ENCODE data around the gene SLC17A5.
"Not testable (repeated sequence)": the region's sequence is repeated elsewhere in the genome, so short reads cannot be mapped to it uniquely, and the experiment has no call there.

Gene SLC17A5

DNA sequence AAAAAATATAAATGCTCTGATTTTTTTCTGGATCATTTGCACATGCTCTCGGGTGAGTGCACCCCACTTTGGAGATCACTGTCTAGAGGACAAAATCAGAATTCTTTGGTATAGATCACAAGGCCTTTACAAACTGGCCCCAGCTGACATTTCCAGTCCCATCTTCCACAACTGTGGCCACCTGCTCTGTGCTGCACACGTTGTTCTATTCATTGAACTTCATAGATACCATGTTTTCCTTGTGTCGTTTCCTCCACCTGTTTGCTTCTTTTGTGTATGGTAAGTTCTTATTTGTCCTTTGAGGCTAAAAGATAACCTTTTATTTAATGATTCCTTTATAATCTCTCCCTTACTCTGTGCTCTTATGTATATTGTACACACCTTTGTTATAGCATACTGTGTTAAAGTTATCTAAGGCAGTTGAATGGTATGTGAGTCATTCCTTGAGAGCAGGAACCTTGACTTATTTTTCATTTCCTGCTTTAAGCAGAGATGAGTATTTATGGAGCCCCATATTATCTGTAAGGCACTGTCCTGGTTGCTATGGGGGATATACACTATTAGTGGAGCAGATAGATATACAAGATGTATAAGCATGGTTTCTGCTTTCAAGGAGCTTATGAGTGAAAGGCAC, 12.0 kb upstream of the SLC17A5 start:
- DNase-seq, result no peak

DNA sequence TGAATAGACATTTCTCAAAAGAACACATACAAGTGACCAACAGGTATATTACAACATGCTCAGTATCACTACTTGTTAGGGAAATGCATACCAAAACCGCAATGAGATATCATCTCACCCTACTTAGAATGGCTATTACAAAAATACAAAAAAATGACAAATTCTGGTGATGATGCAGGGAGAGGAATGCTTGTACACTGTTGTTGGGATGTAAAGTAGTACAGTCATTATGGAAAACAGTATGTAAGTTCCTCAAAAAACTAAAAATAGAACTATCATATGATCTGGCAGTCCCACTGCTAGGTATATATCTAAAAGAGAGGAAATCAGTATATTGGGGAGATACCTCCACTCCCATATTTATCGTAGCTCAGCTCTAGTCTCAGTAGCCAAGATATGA, 10.9 kb upstream of the SLC17A5 start:
- no peak for DNase-seq

DNA sequence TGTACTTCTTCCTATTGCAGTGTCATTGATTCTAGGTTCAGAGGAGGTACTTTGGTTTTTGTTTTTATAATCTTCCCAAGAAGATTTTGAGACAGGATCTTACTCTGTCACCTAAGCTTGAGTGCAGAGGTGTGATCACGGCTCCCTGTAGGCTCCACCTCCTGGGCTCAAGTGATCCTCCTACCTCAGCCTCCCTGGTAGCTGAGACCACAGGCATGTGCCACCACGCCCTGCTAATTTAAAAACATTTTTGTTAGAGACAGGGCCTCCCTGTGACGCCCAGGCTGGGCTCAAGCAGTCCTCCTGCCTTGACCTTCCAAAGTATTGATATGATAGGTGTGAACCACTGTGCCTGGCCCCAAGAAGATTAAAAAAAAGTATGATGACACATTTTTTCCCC, 3.4 kb upstream of the SLC17A5 start:
- no peak for DNase-seq

DNA sequence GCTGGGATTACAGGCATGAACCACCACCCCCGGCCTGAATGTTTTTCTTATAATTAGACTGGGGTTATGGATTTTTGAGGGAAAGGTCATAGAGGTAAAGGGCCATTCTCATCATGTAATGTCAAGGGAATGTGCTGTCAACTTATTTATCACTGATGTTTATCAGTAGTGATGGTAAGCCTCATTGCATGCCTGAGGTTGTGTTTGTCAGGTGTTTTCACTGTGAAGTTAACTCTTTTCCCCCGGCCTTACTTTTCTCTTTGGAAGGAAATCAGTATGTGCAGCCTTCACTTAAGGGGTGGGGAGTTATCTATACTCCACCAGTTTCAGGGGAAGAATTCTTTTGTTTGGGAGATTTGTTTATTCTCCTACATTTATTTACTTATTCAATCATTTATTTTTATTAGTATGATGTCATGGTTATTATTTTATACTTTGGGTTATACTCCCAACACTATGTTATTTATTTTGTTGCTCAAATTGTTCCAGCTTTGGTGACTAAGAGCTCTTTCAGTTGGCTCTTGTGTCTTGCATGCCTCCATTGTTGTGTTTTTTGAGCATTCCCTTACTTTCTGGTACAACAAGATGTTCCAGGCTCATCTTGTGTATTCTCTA, 2.8 kb upstream of the SLC17A5 start:
- no peak for DNase-seq

DNA sequence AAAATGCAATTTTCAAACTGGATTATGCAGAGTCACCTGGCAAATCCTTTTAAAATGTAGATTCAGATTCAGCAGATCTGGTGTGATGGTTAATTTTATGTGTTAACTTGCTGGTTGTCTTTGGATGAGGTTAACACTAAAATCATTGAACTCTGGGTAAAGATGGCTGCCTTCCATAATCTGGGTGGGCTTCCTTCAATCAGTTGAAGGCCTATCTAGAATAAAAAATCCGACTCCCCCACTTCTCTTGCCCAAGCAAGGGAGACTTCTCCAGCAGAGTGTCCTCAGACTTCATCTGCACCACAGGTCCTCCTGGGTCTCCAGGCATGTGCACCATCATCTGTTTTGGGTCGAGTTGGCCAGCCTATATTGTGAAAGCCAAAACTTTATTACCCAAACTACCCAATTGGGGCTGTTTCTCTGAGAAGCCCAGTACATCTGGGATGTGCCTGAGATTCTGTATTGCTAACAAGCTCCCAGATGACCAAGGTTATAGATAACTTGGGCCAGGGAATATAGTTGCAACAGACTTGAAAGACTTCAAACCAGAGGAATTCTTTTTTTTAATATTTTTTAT, 1.6 kb upstream of the SLC17A5 start:
- DNase-seq, result no peak

DNA sequence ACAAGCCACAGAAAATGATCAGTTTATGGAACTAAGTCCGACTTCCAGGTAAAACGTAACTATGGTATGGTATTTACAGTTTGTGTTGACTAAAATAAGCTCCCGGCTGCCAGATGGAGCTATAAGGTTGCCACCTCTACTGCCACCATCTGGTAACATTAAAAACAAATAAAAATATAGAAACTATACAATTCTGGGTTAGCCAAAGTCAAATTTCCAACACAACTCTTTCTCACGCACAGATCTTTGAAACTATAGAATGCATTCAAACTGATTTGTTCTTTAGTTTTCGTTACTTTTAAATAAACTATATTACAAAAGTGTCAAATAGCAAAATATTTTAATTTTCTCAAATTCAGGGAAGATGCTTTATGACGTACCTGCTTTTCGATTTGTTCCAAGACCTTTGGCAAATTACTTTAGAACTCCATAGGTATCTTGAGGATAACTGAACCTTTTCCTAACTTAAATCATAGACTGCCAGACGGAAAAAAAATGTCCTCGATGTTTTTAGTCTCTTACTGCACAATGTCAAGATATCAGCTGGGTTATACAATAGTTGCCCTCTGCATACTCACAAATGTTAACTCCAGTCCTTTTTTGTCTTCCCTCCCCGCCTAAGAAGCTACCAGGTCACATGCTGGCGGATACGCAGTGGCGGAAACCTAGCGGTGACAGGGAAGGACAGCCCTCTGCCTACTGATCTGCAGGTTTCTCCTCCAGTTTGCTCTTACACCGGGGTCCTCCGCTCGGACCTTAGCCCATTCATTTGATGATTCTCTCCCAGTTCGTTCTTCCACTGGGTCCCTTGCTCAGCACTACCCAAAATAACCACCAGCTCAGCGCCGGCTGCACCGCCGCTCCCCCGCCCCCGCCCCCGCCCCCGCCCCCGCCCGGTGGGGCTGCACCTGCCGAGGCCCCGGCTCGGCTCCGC, 888 bp downstream of the SLC17A5 start:
- DNase-seq, result peak; percentile 62

DNA sequence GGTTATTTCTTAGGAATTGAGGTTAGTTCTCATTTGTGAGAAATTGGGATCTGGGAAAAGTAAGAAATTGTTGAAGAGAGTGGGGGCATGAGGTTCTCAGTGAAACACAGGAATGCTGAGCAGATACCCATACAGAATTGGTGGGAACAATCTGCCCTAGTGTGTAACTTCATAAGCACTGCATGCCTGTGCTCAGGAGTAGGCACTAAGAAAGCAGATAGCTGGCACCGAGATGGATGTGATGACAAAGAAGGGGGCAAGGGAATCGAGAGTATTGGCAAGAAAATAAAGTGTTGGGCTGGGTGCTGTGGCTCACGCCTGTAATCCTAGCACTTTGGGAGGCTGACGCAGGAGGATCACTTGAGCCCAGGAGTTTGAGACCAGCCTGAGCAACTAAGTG, 4.0 kb downstream of the SLC17A5 start:
- no peak for DNase-seq

DNA sequence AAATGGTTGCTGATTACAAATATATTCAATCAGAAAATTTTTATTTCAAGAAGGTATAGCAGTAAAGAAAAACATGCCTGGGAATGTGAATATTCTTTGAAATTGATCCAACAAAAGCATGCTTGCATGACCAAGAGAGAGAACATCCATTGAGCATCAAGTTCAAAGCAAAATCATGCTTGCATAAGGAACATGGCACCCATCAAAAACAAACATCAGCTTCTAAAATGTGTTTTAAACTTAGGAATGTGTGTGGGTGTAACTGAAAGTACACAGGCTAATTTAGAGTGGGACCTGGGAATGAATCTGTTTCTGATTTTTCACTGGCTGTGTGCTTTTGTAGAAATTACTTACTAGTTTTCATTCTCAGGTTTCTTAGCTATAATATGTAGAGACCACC, 5.6 kb downstream of the SLC17A5 start:
- DNase-seq, result no peak

DNA sequence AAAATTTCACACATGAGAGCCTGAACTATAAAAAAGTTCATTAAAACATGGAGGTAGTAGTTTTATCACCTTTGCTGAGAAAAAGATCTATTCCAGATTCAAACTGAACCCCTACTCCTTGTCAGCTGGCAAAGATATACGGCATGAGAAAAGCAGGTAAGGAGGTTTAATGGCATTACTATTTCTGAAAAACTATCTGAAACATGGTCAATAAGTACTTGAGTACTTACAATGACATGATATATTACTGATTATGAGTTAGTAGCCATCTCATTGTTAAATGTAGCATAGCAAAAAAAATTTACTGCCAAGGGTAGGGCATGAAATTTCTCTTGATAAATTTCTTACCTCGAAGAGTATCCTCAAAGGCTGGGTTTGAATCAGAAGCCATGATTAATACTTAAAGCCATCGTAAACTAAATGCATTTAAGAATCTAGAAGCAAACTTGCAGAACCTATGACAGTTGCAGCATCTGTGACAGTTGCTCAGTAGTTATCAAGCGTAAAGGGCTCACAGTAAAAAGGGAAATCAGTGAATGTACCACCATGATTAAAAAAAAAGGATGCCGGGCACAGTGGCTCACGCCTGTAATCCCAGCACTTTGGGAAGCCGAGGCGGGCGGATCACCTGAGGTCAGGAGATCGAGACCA, 8.7 kb downstream of the SLC17A5 start:
- DNase-seq, result no peak

DNA sequence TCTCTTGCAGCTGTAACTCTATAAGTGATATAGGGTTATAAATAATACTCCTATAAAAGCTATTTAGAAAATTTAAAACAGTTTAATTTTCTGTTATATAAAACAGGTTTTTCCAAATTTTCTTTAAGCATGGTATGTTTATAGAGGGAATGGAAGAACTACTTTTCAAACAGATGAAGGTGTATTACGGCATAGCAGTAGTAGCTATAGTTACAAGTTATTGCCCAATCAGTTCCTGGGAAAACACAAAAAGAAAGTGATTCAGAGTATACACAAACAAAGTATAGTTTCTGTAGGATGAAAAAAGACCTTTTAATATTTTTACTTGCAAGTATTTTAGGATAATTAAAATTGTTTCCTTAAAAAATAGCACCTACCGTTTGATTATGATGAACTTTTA, 9.8 kb downstream of the SLC17A5 start:
- DNase-seq, result no peak

DNA sequence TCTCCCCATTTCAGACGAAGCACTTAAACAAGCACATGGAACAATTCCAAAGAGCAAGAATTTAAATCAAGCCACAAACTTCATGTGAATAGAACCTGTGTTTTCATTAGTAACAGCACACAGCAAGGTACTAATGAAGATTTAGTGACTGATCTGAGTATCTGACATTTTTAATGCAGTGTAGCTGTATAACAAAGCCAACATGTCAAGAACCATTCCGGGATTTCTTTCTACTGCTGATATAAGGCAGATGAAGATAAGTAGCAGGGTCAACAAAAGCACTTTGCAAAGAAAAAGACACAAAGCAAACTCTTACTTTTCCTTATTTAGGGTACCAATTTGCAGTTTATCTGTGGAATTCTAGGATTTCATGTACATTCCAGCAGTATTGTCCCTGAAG, 11.3 kb downstream of the SLC17A5 start:
- no peak for DNase-seq

DNA sequence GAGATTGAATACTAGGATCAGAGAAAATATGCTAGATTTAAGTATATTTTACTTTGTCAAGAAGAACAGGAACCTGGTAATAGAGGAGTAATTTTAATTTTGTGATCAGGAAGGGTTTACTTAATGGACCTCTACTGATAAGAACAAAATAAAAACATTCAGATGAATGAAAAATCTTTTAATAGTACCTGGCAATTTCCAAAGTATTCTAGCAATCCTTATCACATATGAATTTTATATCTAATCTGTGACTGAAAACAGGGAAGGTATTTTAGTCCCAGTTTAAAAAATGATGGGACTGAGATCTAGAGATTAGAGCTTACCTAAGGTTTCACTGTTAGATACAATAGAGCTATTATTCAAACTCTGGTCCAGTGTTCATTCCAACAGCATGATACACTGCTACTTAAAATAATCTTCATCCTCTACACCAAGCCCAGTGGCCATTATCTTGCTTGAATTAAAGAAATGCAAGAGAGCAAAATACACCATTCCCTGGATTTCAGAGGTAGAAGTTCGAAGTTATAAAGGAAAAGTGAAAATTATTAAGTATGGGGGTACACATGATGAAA, 13.5 kb downstream of the SLC17A5 start:
- DNase-seq, result no peak

DNA sequence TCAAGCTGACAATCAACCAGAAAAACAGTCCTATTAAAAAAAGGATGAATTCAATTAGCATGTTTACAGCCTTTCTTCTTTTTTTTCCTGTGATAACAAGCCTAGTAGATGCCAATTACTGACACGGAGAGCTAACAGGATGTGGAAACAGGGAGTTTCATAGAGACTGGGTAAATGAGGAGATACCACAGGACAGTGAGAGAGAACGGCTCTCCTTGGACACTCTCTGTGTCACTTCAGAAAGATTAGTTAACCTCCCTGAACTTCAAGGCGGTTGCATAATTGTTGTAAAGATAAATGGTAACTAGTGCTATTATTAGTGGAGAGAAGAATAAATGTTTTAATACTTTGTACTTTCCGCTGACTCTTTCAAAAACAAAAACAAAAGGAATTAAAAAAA, 14.8 kb downstream of the SLC17A5 start:
- no peak for DNase-seq

DNA sequence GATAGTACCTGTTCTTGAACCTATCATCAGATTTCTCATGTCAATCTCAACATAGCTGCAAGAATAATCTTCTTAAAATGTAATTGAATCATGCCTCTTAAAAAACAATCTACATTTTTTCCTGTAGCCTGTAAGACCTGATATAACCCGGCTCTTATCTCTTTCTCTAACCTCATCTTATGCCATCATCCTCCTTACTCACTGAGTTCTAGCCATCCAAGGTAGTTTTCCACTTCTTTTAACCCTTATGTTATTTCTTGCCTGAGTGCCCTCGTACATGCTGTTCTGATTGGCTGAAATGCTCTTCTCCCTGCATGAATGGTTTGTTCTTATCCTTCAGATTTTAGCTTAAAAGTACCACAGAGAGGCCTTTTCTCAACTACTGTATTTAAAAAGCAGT, 16.4 kb downstream of the SLC17A5 start:
- DNase-seq, result no peak

DNA sequence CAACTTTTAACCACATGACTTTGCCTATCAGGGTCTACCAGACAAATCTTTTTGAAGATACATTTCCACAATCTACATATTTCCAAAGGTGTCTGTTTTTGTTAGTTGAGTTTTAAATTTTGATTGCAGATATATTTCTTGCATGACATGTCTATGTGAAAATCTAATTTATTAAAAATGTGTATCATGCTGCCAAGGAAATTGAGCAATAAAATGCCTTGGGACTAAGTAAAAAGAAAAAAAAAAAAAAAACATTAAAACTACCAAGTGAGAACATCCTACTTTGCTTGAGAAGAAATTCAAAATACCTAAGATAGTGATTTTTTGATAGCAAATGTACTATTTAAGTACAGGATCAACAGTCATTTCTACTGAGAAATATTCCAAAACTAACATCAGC, 17.7 kb downstream of the SLC17A5 start:
- no peak for DNase-seq

DNA sequence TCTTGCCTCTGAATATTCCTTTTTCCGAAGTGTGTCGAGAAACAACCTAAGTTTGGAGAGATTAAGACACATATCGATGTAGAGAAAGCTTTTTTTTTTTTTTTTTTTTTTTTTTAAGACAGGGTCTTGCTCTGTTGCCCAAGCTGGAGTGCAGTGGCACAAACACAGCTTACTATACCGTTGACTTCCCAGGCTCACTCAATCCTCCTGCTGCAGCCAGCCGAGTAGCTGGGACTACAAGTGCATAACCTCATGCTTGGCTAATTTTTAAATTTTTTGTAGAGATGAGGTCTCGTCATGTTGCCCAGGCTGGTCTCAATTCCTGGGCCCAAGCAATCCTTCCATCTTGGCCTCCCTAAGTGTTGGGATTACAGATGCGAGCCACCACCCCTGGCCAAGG, 21.4 kb downstream of the SLC17A5 start:
- DNase-seq, result no peak

DNA sequence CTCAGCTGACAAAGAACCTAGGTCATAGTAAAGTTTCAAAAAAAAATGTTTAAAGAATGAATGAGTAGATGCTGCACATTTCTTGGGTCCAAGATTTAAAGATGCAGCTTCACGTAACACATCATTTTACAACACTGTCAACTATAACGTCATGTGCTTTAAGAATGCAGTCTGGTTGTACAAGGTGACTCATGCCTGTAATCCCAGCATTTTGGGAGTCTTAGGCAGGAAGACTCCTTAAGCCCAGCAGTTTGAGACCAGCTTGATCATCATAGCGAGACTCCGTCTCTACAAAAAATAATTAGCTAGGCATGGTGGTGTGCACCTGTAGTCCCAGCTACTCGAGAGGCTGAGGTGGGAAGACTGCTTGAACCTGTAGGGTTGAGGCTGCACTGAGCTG, 21.9 kb downstream of the SLC17A5 start:
- DNase-seq, result no peak

DNA sequence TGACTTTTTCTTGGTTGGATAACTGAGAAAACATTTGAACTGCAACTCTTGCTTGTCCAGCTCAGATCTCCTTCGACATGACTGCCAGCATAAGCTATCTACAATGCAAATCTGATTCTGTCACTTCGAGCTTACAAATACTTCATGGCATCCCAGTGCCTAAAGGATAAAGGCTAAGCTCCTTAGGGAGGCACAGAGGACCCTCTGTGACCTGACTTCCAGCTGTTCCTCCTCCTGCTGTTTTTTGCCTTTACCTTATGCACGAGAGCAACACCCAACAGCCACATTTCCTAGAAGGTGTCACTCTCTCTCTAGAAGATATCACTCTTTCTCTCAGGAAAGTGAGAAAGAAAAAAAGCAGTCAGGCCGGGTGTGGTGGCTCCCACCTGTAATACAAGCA, 23.4 kb downstream of the SLC17A5 start:
- DNase-seq, result no peak

DNA sequence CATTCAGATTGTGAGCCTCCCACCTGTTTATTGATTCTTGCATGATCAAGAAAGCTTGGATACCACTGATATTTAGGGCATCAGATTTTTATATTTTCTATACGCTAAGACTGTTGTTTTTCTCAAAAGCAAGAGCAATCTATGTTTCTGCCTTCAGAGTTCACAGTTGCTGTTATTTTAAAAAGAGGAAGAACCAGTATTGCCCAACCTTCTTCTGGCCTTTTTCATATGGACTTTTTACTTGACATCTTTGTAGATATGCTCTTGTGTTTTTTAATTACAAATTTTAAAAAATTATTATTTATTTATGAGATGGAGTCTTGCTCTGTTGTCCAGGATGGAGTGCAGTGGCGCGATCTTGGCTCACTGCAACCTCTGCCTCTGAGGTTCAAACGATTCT, 28.9 kb downstream of the SLC17A5 start:
- DNase-seq, result no peak

DNA sequence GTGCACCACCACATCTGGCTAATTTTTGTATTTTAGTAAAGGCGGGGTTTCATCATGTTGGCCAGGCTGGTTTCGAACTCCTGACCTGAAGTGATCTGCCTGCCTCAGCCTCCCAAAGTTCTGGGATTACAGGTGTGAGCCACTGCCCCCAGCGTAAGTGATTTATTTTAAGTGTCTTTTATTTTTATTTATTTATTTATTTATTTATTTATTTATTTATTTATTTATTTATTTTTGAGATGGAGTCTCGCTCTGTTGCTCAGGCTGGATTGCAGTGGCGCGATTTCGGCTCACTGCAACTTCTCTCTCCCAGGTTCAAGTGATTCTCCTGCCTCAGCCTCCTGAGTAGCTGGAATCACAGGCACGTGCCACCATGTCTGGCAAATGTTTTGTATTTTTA, 30.3 kb downstream of the SLC17A5 start:
- DNase-seq, result not testable (repeated sequence)

DNA sequence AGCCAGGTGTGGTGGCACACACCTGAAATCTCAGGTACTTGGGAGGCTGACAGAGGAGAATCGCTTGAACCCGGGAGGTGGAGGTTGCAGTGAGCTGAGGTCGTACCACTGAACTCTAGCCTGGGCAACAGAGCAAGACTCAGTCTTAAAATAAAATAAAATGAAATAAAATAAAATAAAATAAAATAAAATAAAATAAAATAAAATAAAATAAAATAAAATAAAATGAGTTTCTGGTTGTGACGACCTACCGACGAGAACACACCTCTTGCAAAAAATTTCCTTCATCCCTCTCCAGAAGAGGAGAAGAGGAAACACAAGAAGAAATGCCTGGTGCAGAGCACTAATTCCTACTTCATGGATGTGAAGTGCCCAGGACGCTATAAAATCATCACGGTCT, 35.7 kb downstream of the SLC17A5 start:
- not testable (repeated sequence) for DNase-seq

DNA sequence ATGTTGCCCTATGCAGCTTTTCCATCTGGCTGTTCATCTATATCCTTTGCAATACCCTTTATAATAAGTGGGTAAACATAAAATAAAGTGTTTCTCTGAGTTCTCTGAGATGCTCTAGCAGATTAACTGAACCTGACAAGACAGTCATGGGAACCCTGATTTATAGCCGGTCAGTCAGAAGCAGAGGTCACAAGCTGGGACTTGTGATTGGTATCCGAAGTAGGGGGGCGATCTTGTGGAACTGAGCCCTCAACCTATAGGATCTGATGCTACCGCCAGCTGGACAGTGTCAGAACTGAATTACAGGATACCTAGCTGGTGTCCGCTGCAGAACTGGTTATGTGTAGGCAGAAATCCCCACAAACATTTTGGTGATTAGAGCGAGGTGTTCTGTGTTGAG, 39.0 kb downstream of the SLC17A5 start:
- no peak for DNase-seq
